Endothelial cell of umbilical vein (primary cell): ENCODE measurements around the gene MAJIN. TPM values are rescaled to one million over a fixed set of nuclear protein-coding genes. Genes with fewer than 3 reads are reported as not detected.

Experiments used
- BruUV-seq: library from RNA; stranded (reverse); fragments of 400-500 nt; replicated peaks from 2 replicates; lab custom pipeline; 2021; lab: Mats Ljungman, UMichigan
- CTCF ChIA-PET: fragments of 300-600, 350-600 bp; sonication (Branson Sonifier 250); formaldehyde crosslinking; loops from one replicate; lab custom pipeline; 2021; ENCODE audit warnings: antibody characterized with exemption, inconsistent platforms; lab: Charles Lee
- POLR2A ChIA-PET: fragments of 300-600, 350-600 bp; sonication (Branson Sonifier 250); formaldehyde crosslinking; loops from one replicate; lab custom pipeline; 2021; ENCODE audit warnings: antibody characterized with exemption, inconsistent platforms; lab: Charles Lee
- DNase-seq: peaks from one replicate; pipeline ENCODE4 v3.0.0-alpha.2; 2011; ENCODE audit warnings: low read depth, low spot score
- FAIRE-seq: peaks from 2 replicates; lab custom pipeline; 2011; peaks lifted over from hg19 to GRCh38; lab: Jason Lieb, UNC
- H2AFZ ChIP-seq: 2 replicates; pipeline ENCODE4 v1.6.0; 2012; ENCODE audit warnings: low read depth, low read length, control low read depth, inconsistent platforms
- H3K27ac ChIP-seq: 2 replicates; pipeline ENCODE4 v1.5.1; 2011; ENCODE audit warnings: low read depth, mild to moderate bottlenecking, control low read depth, low read length, moderate library complexity; ENCODE audit not compliant: insufficient read depth
- H3K27me3 ChIP-seq, 2 experiments: 2 replicates each; pipeline versions ENCODE4 v1.6.0 to v1.6.1; 2011; ENCODE audit warnings: low read length in 2 of 2, mixed read lengths in 1 of 2; ENCODE audit not compliant: control insufficient read depth in 2 of 2, insufficient read depth in 2 of 2
- H3K36me3 ChIP-seq, 2 experiments: 2 replicates in 1 of 2; 3 replicates in 1 of 2; pipeline ENCODE4 v1.5.1; 2011; ENCODE audit warnings: low read length in 2 of 2, mild to moderate bottlenecking in 1 of 2, moderate library complexity in 1 of 2; ENCODE audit not compliant: control insufficient read depth in 2 of 2, insufficient read depth in 2 of 2; ENCODE audit errors: extremely low read depth in 1 of 2
- H3K4me1 ChIP-seq: 3 replicates; pipeline ENCODE4 v1.5.1; 2011; ENCODE audit warnings: mild to moderate bottlenecking, low read length; ENCODE audit not compliant: control insufficient read depth, insufficient read depth; ENCODE audit errors: extremely low read depth
- H3K4me2 ChIP-seq: 2 replicates; pipeline ENCODE4 v1.6.1; 2011; ENCODE audit warnings: low read length, control low read depth, mixed read lengths; ENCODE audit not compliant: insufficient read depth
- H3K4me3 ChIP-seq, 3 experiments: fragments of 200-600 bp in 1 of 3; sonication (generic), shearing (Covaris generic) in 1 of 3; replicated peaks in 1 of 3; 2 replicates each; pipeline ENCODE4 v1.5.1; 2011 to 2016; ENCODE audit warnings: control low read depth in 3 of 3, low read length in 3 of 3, mild to moderate bottlenecking in 2 of 3, inconsistent platforms in 1 of 3, low read depth in 1 of 3, moderate library complexity in 1 of 3; ENCODE audit not compliant: insufficient read depth in 1 of 3
- H3K79me2 ChIP-seq: 2 replicates; pipeline ENCODE4 v1.6.0; 2012; ENCODE audit warnings: low read length, inconsistent platforms; ENCODE audit not compliant: control insufficient read depth, insufficient read depth
- H3K9ac ChIP-seq: replicated peaks from 2 replicates; pipeline ENCODE3; 2011; ENCODE audit warnings: low read length, control low read depth; ENCODE audit not compliant: insufficient read depth; ENCODE audit errors: extremely low read depth
- H3K9me1 ChIP-seq: replicated peaks from 3 replicates; pipeline ENCODE4 v1.6.0; 2011; ENCODE audit warnings: mild to moderate bottlenecking, low read length; ENCODE audit not compliant: control insufficient read depth, insufficient read depth; ENCODE audit errors: extremely low read depth
- H3K9me3 ChIP-seq: replicated peaks from 2 replicates; pipeline ENCODE4 v1.5.1; 2012; ENCODE audit warnings: low read length, inconsistent platforms; ENCODE audit not compliant: control insufficient read depth, insufficient read depth
- H4K20me1 ChIP-seq: replicated peaks from 2 replicates; pipeline ENCODE3; 2011; ENCODE audit warnings: mild to moderate bottlenecking, low read length; ENCODE audit not compliant: control insufficient read depth, insufficient read depth; ENCODE audit errors: extremely low read depth
- EZH2 ChIP-seq: IDR thresholded peaks from 2 replicates; pipeline ENCODE4 v1.6.1; 2012; ENCODE audit warnings: borderline replicate concordance, low read depth, mild to moderate bottlenecking, moderate library complexity, low read length, inconsistent platforms; ENCODE audit not compliant: severe bottlenecking
- FOS ChIP-seq: IDR thresholded peaks from 2 replicates; pipeline ENCODE4 v1.6.1; 2011; ENCODE audit warnings: mild to moderate bottlenecking, low read length, moderate library complexity, borderline replicate concordance; ENCODE audit not compliant: insufficient read depth
- GATA2 ChIP-seq: IDR thresholded peaks from 2 replicates; pipeline ENCODE4 v1.7.0; 2011; ENCODE audit warnings: low read depth, mild to moderate bottlenecking, moderate library complexity, mixed read lengths, low read length; ENCODE audit not compliant: insufficient read length, insufficient read depth
- JUN ChIP-seq: IDR thresholded peaks from 2 replicates; pipeline ENCODE4 v1.6.1; 2011; ENCODE audit warnings: borderline replicate concordance, low read depth; ENCODE audit not compliant: insufficient read length, insufficient read depth
- MAX ChIP-seq: IDR thresholded peaks from 2 replicates; pipeline ENCODE4 v1.6.1; 2011; ENCODE audit not compliant: insufficient read depth, insufficient read length
- MYC ChIP-seq: IDR thresholded peaks from one replicate; pipeline ENCODE4 v1.6.1; 2011; ENCODE audit warnings: mild to moderate bottlenecking, low read depth, low read length
- POLR2A ChIP-seq: IDR thresholded peaks from 2 replicates; pipeline ENCODE4 v1.6.1; 2012; ENCODE audit warnings: low read depth, mild to moderate bottlenecking, control low read depth, low read length
- POLR2AphosphoS5 ChIP-seq: IDR thresholded peaks from 2 replicates; pipeline ENCODE4 v1.6.1; 2012; ENCODE audit warnings: low read depth, mild to moderate bottlenecking, control low read depth, low read length, moderate library complexity; ENCODE audit not compliant: insufficient read depth
- dilution Hi-C: fragments of 300-500 bp; cut with MboI; formaldehyde crosslinking; loops from one replicate; pipeline ENCODE4 v1.15.0; 2019; ENCODE audit warnings: low sequenced_read_pairs; ENCODE audit not compliant: extremely low pct_ligation_motif_present
- intact Hi-C: fragments of 100-400 bp; cut with micrococcal nuclease; formaldehyde crosslinking; loops from one replicate; pipeline ENCODE4 v1.10.0; 2022
- polyA plus RNA-seq, 4 experiments: library from polyadenylated mRNA; depleted of rRNA in 3 of 4; stranded (reverse) in 3 of 4; unstranded in 1 of 4; fragments of >200 nt; gene quantifications; 2 replicates each; pipeline versions ENCODE4 v1.2.1 to v1.2.3, GENCODE V29; 2011 to 2012; ENCODE audit warnings: missing spikeins in 1 of 4
- total RNA-seq: library from RNA; stranded (reverse); gene quantifications from 2 replicates; pipeline ENCODE4 v1.2.3, GENCODE V29; 2021

The MAJIN gene
- total and polyA plus RNA-seq, 2 donors (not counting 3 experiments of a cell fraction or from before 2014, with no cell fraction given), result 0.07 TPM; not detected in 1

GRCh38 chr11:64896448-64897022 lies 75.4 kb downstream of the MAJIN start:
- peaks cover 0 to 27% of the 10 kb centered on the region in 2 experiments for H3K36me3 ChIP-seq
- CTCF ChIA-PET, result interaction anchor here (0.6 to 9.4 kb wide), 7 partner anchors 9 to 101 kb away, joined by 3 to 168 read pairs (median 4); partner anchors contain the start of genes BATF2 and CDC42BPG
- TF ChIP-seq MYC (no peak), MAX (no peak)

GRCh38 chr11:64894812-64895452 lies 77.0 kb downstream of the MAJIN start:
- Histone ChIP-seq H3K36me3 (peaks cover 0 to 17% of the 10 kb centered on the region in 2 experiments), H3K9ac (no peak overlapping the region), H3K79me2 (no peaks in the 10 kb centered on the region), H3K9me3 (no peaks in the 10 kb centered on the region), H3K4me3 (no peak overlapping the region), H3K4me1 (no peaks in the 10 kb centered on the region), H2AFZ (no peak overlapping the region), H3K4me2 (no peak overlapping the region), H3K27me3 (no peaks in the 10 kb centered on the region), H3K9me1 (no peaks in the 10 kb centered on the region), H4K20me1 (no peaks in the 10 kb centered on the region), H3K27ac (no peak overlapping the region)
- POLR2A ChIA-PET, result no interaction called here
- CTCF ChIA-PET, result interaction anchor here (1.0 to 9.4 kb wide), 4 partner anchors 10 to 82 kb away, joined by 3 to 168 read pairs (median 3); partner anchors contain the start of gene CDC42BPG
- DNase-seq, result no peak
- no peak for TF ChIP-seq MAX
- no peak for TF ChIP-seq EZH2
- TF ChIP-seq POLR2A, result no peak
- TF ChIP-seq POLR2AphosphoS5, result no peak
- no peak for TF ChIP-seq JUN
- no peak for TF ChIP-seq FOS
- TF ChIP-seq GATA2, result no peak
- intact Hi-C loops (loop anchor here (1.0 kb wide), 2 partner anchors 48 to 118 kb away; no protein-coding TSS in a partner anchor), dilution Hi-C loops (loop anchor here (10.0 kb wide), 1 partner anchor 50 kb away; the partner anchor contains the start of gene CDC42BPG)
- BruUV-seq, result no TSS peak
- FAIRE-seq, result no peak

More at GRCh38 chr11:64896448-64897022, 75.4 kb downstream of the MAJIN start:
- DNase-seq (no peak), FAIRE-seq (no peak)
- intact Hi-C loops, result no loop called here
- H3K4me2 ChIP-seq, result no peak overlapping the region
- POLR2A ChIA-PET, result no interaction called here
- BruUV-seq, result no TSS peak
- dilution Hi-C loops, result loop anchor here (10.0 kb wide), 1 partner anchor 52 kb away; the partner anchor contains the start of gene CDC42BPG
- H4K20me1 ChIP-seq, result no peaks in the 10 kb centered on the region
- H3K9ac ChIP-seq, result no peak overlapping the region
- no peak overlapping the region for H3K27ac ChIP-seq
- H3K27me3 ChIP-seq, result no peaks in the 10 kb centered on the region
- no peaks in the 10 kb centered on the region for H3K9me3 ChIP-seq
- H3K9me1 ChIP-seq, result no peaks in the 10 kb centered on the region
- H3K4me3 ChIP-seq, result no peak overlapping the region
- no peaks in the 10 kb centered on the region for H3K79me2 ChIP-seq
- H3K4me1 ChIP-seq, result no peaks in the 10 kb centered on the region
- no peak overlapping the region for H2AFZ ChIP-seq
